B cell (primary cell): ENCODE measurements around the gene RAB15. TPM values are rescaled to one million over a fixed set of nuclear protein-coding genes. Genes with fewer than 3 reads are reported as not detected.

Experiments used
- ATAC-seq: fragments of 200-7000 bp; cut with Tn5 transposase; one replicate; pipeline ENCODE4 v1.10.0; 2021; ENCODE audit warnings: low read depth, mild to moderate bottlenecking, moderate number of reproducible peaks, moderate library complexity
- CTCF ChIA-PET: fragments of 350-600 bp; sonication (Branson Sonifier 250); formaldehyde crosslinking; loops from one replicate; lab custom pipeline; 2021; ENCODE audit warnings: antibody characterized with exemption, inconsistent platforms; lab: Charles Lee
- POLR2A ChIA-PET: fragments of 350-600 bp; sonication (Branson Sonifier 250); formaldehyde crosslinking; loops from one replicate; lab custom pipeline; 2021; ENCODE audit warnings: antibody characterized with exemption; lab: Charles Lee
- DNase-seq: peaks from one replicate; pipeline ENCODE4 v3.0.0; 2013
- H2AFZ ChIP-seq: 2 replicates; pipeline ENCODE4 v1.6.1; 2012; ENCODE audit warnings: mild to moderate bottlenecking, low read depth, low read length; ENCODE audit not compliant: insufficient read depth, poor library complexity, severe bottlenecking
- H3K27ac ChIP-seq, 2 donors: 1 replicate in 1 of 2; 2 replicates in 1 of 2; pipeline ENCODE4 v1.5.1; 2012 to 2013; ENCODE audit warnings: low read length in 2 of 2, mild to moderate bottlenecking in 2 of 2, moderate library complexity in 1 of 2
- H3K27me3 ChIP-seq, 4 experiments: fragments of 200-600 bp in 1 of 4; sonication (generic) in 1 of 4; replicated peaks in 1 of 4; 1 replicate in 2 of 4; 2 replicates in 2 of 4; pipeline versions ENCODE4 v1.6.1 to v1.7.0; 2013 to 2016; ENCODE audit warnings: low read length in 3 of 4, mild to moderate bottlenecking in 2 of 4, mixed read lengths in 1 of 4, moderate library complexity in 1 of 4; ENCODE audit not compliant: insufficient read depth in 4 of 4, control insufficient read depth in 3 of 4; ENCODE audit errors: control extremely low read depth in 1 of 4
- H3K36me3 ChIP-seq, 2 experiments: replicated peaks in 1 of 2; 1 replicate in 1 of 2; 2 replicates in 1 of 2; pipeline versions ENCODE4 v1.6.1 to v1.7.1; 2013; ENCODE audit warnings: low read length in 1 of 2; ENCODE audit not compliant: insufficient read depth in 2 of 2, control insufficient read depth in 1 of 2; ENCODE audit errors: control extremely low read depth in 1 of 2, extremely low read depth in 1 of 2
- H3K4me1 ChIP-seq, 2 donors: fragments of 200-600 bp in 1 of 2; sonication (generic) in 1 of 2; 1 replicate in 1 of 2; 2 replicates in 1 of 2; pipeline versions ENCODE4 v1.5.1 to v1.6.1; 2013 to 2017; ENCODE audit warnings: low read length in 2 of 2; ENCODE audit not compliant: control insufficient read depth in 2 of 2, insufficient read depth in 2 of 2
- H3K4me2 ChIP-seq: replicated peaks from 2 replicates; pipeline ENCODE3; 2012; ENCODE audit warnings: mild to moderate bottlenecking, low read depth, low read length; ENCODE audit not compliant: poor library complexity, severe bottlenecking
- H3K4me3 ChIP-seq, 5 experiments: fragments of 200-600 bp in 1 of 5; sonication (generic) in 1 of 5; 1 replicate in 3 of 5; 2 replicates in 2 of 5; pipeline versions ENCODE4 v1.5.1 to v1.7.0; 2011 to 2016; ENCODE audit warnings: low read length in 4 of 5, mild to moderate bottlenecking in 4 of 5, low read depth in 2 of 5, control low read depth in 1 of 5, moderate library complexity in 1 of 5; ENCODE audit not compliant: insufficient read depth in 1 of 5; ENCODE audit errors: control extremely low read depth in 1 of 5, extremely low read depth in 1 of 5
- H3K79me2 ChIP-seq: fragments of 200-600 bp; sonication (generic); one replicate; pipeline ENCODE4 v1.6.0; 2016; ENCODE audit warnings: low read length; ENCODE audit not compliant: control insufficient read depth, insufficient read depth
- H3K9ac ChIP-seq: fragments of 200-600 bp; sonication (generic); 2 replicates; pipeline ENCODE4 v1.6.1; 2017; ENCODE audit warnings: mild to moderate bottlenecking, low read length, moderate library complexity
- H3K9me3 ChIP-seq, 3 donors: one replicate each; pipeline versions ENCODE4 v1.6.1 to v1.7.1; 2013; ENCODE audit warnings: low read length in 2 of 3; ENCODE audit not compliant: control insufficient read depth in 2 of 3, insufficient read depth in 1 of 3; ENCODE audit errors: control extremely low read depth in 1 of 3
- H4K20me1 ChIP-seq: 2 replicates; pipeline ENCODE4 v1.6.0; 2012; ENCODE audit warnings: mild to moderate bottlenecking, low read length; ENCODE audit not compliant: insufficient read depth, control insufficient read depth, poor library complexity, severe bottlenecking
- H3K27ac Mint-ChIP-seq: one replicate; pipeline ENCODE4 v1.8.0; 2021; ENCODE audit warnings: mixed read lengths
- H3K27me3 Mint-ChIP-seq: one replicate; pipeline ENCODE4 v1.8.0; 2021; ENCODE audit warnings: mixed read lengths
- H3K4me1 Mint-ChIP-seq: one replicate; pipeline ENCODE4 v1.8.0; 2021; ENCODE audit warnings: mixed read lengths
- H3K4me3 Mint-ChIP-seq: one replicate; pipeline ENCODE4 v1.8.0; 2021; ENCODE audit warnings: mixed read lengths
- H3K9me3 Mint-ChIP-seq: one replicate; pipeline ENCODE4 v1.8.0; 2022; ENCODE audit warnings: mixed read lengths; ENCODE audit not compliant: insufficient read depth
- CTCF ChIP-seq: fragments of 200-600 bp; IDR thresholded peaks from one replicate; pipeline ENCODE4 v1.8.0; 2022; ENCODE audit warnings: antibody characterized with exemption, mild to moderate bottlenecking
- EZH2 ChIP-seq: IDR thresholded peaks from 2 replicates; pipeline ENCODE4 v1.6.1; 2012; ENCODE audit warnings: borderline replicate concordance, low read depth, mild to moderate bottlenecking, moderate library complexity, low read length; ENCODE audit not compliant: insufficient read depth, poor library complexity, severe bottlenecking
- WGBS: methylation state at CpG from one replicate; pipeline ENCODE4 v1.1.5; 2013; ENCODE audit warnings: missing lambda C conversion rate; ENCODE audit not compliant: insufficient coverage; 5-methylcytosine and 5-hydroxymethylcytosine counted together
- intact Hi-C: fragments of 100-400 bp; cut with micrococcal nuclease; formaldehyde crosslinking; loops from one replicate; pipeline ENCODE4 v1.10.0; 2022
- polyA plus RNA-seq: library from polyadenylated mRNA; depleted of rRNA; stranded (reverse); fragments of >200 nt; gene quantifications from 2 replicates; pipeline ENCODE4 v1.2.3, GENCODE V29; 2012
- total RNA-seq, 2 donors: library from RNA; stranded (reverse); fragments of 120-200 nt in 1 of 2; gene quantifications; 1 replicate in 1 of 2; 2 replicates in 1 of 2; pipeline versions ENCODE4 v1.2.3 to v1.2.4, GENCODE V29; 2013 to 2022

RAB15 gene
- total and polyA plus RNA-seq, 2 donors (not counting 1 experiment from before 2014, with no cell fraction given): 0.17 to 0.19 TPM

GRCh38 chr14:64947710-64948611 lies 24.2 kb downstream of the RAB15 start:
- no peak overlapping the region for H3K4me2 ChIP-seq
- H3K27me3 Mint-ChIP-seq: no peaks in the 10 kb centered on the region
- ChIA-PET POLR2A (no interaction called here), CTCF (no interaction called here)
- no peak overlapping the region for H3K27ac Mint-ChIP-seq
- H3K79me2 ChIP-seq: no peaks in the 10 kb centered on the region
- 97% methylated on average over 25 of the region's 28 CpGs for WGBS
- TF ChIP-seq EZH2: no peak
- TF ChIP-seq CTCF: no peak
- no peaks in the 10 kb centered on the region for H3K27me3 ChIP-seq
- no peaks in the 10 kb centered on the region for H4K20me1 ChIP-seq
- no peak overlapping the region for H3K27ac ChIP-seq
- no peak overlapping the region for H2AFZ ChIP-seq
- no peak overlapping the region for H3K4me3 ChIP-seq
- DNase-seq (no peak), ATAC-seq (no peak)
- H3K9me3 ChIP-seq: no peaks in the 10 kb centered on the region
- no peak overlapping the region for H3K4me3 Mint-ChIP-seq
- H3K9me3 Mint-ChIP-seq: no peaks in the 10 kb centered on the region
- H3K4me1 ChIP-seq: peaks cover 13 to 18% of the 10 kb centered on the region in 2 donors
- no peak overlapping the region for H3K9ac ChIP-seq
- H3K36me3 ChIP-seq: no peaks in the 10 kb centered on the region
- intact Hi-C loops: no loop called here
- peaks cover 28% of the 10 kb centered on the region for H3K4me1 Mint-ChIP-seq
